ENCODE measurements around the gene NFATC2.

NFATC2 gene

DNA sequence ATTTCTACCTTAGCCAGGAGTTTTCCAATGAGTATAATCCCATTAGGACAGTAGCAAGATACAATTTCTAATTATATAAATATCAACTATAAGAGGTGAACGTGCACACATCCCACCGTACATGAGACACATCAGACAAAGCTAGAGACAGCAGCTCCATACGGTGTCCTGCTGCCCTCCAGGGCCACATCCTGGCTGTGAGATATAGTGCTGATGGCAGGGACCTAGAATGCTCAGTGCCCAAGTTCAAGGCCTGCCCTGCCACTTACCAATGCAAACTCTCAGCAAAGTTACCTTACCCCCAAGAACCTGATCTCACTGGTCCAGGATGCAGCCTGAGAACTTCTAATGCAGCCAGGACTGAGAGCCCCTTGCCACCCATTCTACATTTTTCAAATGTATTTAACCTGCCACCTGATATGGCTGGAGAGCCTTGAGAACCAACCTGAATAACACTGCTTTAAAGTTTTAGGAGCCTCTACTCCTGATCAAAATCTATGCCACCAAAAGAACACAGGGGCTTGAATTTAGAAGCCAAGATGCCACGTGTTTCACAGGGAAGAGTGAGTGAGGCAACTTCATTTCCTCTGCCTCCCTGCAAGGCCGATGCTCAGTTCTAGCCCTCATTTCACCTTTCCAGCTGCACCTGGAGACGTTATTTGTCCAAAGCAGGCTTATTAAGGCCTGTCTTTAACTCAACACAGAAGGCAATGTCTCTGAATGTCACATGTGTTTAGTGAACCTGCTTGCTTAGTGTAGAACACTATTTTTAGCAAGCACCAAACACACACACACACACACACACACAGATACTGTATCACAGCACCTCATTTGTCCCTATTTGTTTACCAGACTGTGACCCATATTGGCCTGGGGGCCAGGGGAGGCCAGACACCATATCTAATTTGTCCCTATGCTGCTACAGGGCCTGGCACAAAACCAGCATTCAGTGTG lies 6.1 kb downstream of the NFATC2 start:
- Histone ChIP-seq H3K9me3 (replicated peaks in 1 of 11) (peaks cover 12 to 25% (median 18%) of the 10 kb centered on the region in 11 experiments; a peak in 21 of 22 replicates), H3K36me3 (peaks cover 0 to 27% (median 8%) of the 10 kb centered on the region in 11 experiments; a peak in 12 of 22 replicates), H3K27ac (peak overlapping the region in 2 of 11 experiments; percentile 14 to 44; a peak in 2 of 22 replicates), H3K9ac (peak overlapping the region in 8 of 11 experiments; percentile 0 to 39 (median 10); a peak in 4 of 22 replicates), H4K20me1 (peaks cover 0 to 37% (median 0%) of the 10 kb centered on the region in 11 experiments; a peak in 2 of 22 replicates), H3K4me2 (peak overlapping the region; percentile 64 to 87 (median 79)), H3K4me3 (no peak overlapping the region), H3K4me1 (peaks cover 62 to 72% (median 69%) of the 10 kb centered on the region in 10 experiments), H3K27me3 (no peaks in the 10 kb centered on the region)
- TF ChIP-seq Cebpa-rat (IDR thresholded peaks at IDR 0.05): no peak

DNA sequence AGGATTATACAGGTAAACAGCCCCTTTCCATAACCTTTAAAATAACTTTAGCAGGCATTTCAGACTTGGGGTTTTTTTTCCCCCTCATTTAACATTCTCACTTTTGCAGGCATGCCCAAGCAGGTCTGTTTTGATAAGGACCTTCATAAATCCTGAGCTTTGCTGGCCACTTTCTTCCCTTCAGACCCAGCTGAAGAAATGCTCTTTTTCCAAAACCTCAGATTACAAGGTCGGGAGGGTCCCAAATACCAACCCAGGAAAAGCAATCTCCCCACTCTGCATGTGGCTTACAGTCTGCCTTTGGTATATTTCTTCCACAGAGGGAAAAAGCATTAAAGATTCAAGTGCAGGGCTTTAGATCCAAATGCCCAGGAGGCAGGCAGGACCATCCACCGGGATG lies 6.8 kb downstream of the NFATC2 start:
- Histone ChIP-seq H3K4me2 (peak overlapping the region; percentile 64 to 87 (median 79)), H3K9me3 (replicated peaks in 1 of 11) (peaks cover 12 to 25% (median 18%) of the 10 kb centered on the region in 11 experiments; a peak in 21 of 22 replicates), H3K4me3 (no peak overlapping the region), H3K27me3 (no peaks in the 10 kb centered on the region), H4K20me1 (peaks cover 0 to 37% (median 0%) of the 10 kb centered on the region in 11 experiments; a peak in 2 of 22 replicates), H3K9ac (peak overlapping the region in 9 of 11 experiments; percentile 3 to 53 (median 12); a peak in 10 of 22 replicates), H3K27ac (peak overlapping the region in 9 of 11 experiments; percentile 8 to 57 (median 36); a peak in 8 of 22 replicates), H3K36me3 (peaks cover 0 to 27% (median 8%) of the 10 kb centered on the region in 11 experiments; a peak in 12 of 22 replicates), H3K4me1 (peaks cover 60 to 72% (median 67%) of the 10 kb centered on the region in 10 experiments)
- no peak for TF ChIP-seq Cebpa-rat (IDR thresholded peaks at IDR 0.05)

DNA sequence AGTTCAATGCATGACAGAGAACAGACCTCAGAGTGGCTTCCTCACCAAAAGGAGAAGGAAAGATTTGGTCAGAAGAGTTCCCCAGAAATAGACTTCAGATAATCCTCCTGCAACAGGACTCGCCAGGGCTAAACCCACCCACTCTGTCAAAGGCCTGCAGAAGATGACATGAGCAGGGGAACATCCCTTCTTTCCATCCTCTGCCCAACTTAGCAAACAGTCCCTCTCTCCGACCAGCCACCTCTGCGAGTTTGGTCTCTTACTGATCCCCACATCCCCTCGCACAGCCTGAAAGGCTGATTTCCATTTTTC lies 7.5 kb downstream of the NFATC2 start:
- H3K9ac ChIP-seq: peak overlapping the region in 9 of 11 experiments; percentile 3 to 53 (median 20); a peak in 6 of 22 replicates

DNA sequence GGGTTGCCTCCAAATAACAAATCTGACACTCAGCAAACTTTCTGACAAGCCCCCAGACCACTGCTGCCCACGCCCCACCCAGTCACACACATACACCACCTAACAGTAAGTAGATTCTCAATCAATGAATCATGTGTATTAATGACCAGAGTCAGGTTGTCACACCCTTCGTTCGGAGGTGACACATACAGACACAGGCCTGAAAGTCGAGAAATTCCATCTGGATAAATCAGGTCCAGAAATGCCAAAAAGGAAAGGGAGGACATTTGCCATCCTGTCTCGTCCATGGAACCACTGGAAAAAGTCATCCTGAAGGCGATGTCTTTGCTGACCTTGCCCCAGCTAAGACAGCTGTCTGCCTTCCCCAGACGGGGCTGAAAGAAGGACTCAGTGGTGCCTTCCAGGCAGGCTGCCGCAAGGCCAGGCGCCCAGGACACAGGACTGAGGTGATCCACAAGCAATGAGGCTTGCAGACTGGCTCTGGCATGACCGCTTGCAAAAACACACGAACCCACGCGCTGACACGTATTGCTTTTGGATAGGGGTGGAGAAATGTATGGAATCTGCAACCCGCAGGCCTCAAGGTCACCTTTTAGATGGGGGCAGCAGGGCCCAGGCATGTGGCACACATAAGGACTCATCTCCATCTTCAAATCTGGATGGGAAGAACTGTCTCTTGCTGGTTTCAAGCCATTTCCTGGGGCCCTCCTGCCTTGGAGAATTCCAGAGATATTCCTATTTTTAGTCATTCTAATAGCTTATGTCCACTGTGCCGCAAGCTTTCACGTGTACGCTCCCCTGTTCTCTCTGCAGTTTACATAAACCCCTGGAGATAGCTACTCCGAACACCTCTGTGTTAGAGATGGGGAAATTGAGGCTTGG lies 9.0 kb downstream of the NFATC2 start:
- Histone ChIP-seq H3K36me3 (peaks cover 0 to 17% (median 3%) of the 10 kb centered on the region in 11 experiments; a peak in 11 of 22 replicates), H3K4me2 (peak overlapping the region; percentile 59 to 91 (median 77); a peak in 21 of 22 replicates), H3K27ac (peak overlapping the region in 4 of 11 experiments; percentile 52 to 69 (median 57); a peak in 7 of 22 replicates), H3K27me3 (no peaks in the 10 kb centered on the region), H4K20me1 (peaks cover 0 to 42% (median 0%) of the 10 kb centered on the region in 11 experiments; a peak in 2 of 22 replicates), H3K4me1 (peaks cover 72 to 84% (median 80%) of the 10 kb centered on the region in 10 experiments), H3K9me3 (replicated peaks in 1 of 11) (peaks cover 10 to 13% (median 12%) of the 10 kb centered on the region in 11 experiments; a peak in 21 of 22 replicates), H3K4me3 (no peak overlapping the region), H3K9ac (peak overlapping the region in 5 of 11 experiments; percentile 20 to 62 (median 35); a peak in 3 of 22 replicates)
- TF ChIP-seq Cebpa-rat (IDR thresholded peaks at IDR 0.05): no peak

More for the DNA sequence above, 7.5 kb downstream of the NFATC2 start:
- peak overlapping the region; percentile 64 to 87 (median 79) for H3K4me2 ChIP-seq
- H3K4me3 ChIP-seq: no peak overlapping the region
- H3K27ac ChIP-seq: peak overlapping the region in 10 of 11 experiments; percentile 8 to 57 (median 40); a peak in 15 of 22 replicates
- peaks cover 0 to 27% (median 8%) of the 10 kb centered on the region in 11 experiments; a peak in 12 of 22 replicates for H3K36me3 ChIP-seq
- no peaks in the 10 kb centered on the region for H3K27me3 ChIP-seq
- H3K9me3 ChIP-seq (replicated peaks in 1 of 11): peaks cover 12 to 25% (median 18%) of the 10 kb centered on the region in 11 experiments; a peak in 21 of 22 replicates
- no peak for TF ChIP-seq Cebpa-rat (IDR thresholded peaks at IDR 0.05)
- H4K20me1 ChIP-seq: peaks cover 0 to 37% (median 0%) of the 10 kb centered on the region in 11 experiments; a peak in 2 of 22 replicates
- H3K4me1 ChIP-seq: peaks cover 60 to 72% (median 68%) of the 10 kb centered on the region in 10 experiments

DNA sequence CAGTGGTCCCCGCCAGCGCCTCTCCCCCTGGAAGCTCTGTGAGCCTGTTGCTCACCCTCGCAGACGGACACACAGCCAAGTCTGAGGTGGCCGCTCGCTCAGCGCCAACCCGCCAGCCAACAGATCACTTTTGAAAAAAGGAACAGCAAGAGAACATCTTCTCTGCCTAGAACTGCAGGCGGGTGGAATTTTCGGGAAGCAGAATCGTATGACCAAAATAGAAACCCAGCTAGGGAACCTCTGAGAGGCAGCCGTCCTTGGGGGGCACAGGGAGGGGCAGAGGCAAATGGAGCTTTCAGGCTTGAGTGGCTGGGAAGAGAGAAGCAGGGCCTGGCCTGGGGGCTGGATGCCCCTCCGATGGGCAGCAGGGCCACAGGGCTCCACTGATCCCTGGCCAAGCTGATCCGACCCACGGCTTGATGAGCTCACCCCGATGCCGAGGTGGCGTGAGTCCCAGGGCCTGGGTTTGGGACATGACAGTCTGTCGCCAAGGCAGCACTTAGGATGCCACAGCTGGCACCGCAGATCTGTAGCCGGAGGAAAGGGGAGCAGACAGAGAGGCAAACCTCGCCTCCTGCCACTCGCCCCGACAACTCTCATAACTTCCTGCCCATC lies 9.8 kb downstream of the NFATC2 start:
- Histone ChIP-seq H4K20me1 (peaks cover 0 to 42% (median 0%) of the 10 kb centered on the region in 11 experiments; a peak in 2 of 22 replicates), H3K4me3 (no peak overlapping the region), H3K27me3 (no peaks in the 10 kb centered on the region), H3K9ac (peak overlapping the region in 10 of 11 experiments; percentile 11 to 62 (median 28); a peak in 10 of 22 replicates), H3K27ac (peak overlapping the region in 10 of 11 experiments; percentile 15 to 69 (median 52); a peak in 13 of 22 replicates), H3K4me1 (peaks cover 80 to 93% (median 87%) of the 10 kb centered on the region in 10 experiments), H3K36me3 (peaks cover 0 to 8% (median 2%) of the 10 kb centered on the region in 11 experiments; a peak in 8 of 22 replicates), H3K4me2 (peak overlapping the region; percentile 59 to 91 (median 77)), H3K9me3 (replicated peaks in 1 of 11) (peaks cover 2 to 4% (median 4%) of the 10 kb centered on the region in 11 experiments; a peak in 20 of 22 replicates)
- no peak for TF ChIP-seq Cebpa-rat (IDR thresholded peaks at IDR 0.05)

DNA sequence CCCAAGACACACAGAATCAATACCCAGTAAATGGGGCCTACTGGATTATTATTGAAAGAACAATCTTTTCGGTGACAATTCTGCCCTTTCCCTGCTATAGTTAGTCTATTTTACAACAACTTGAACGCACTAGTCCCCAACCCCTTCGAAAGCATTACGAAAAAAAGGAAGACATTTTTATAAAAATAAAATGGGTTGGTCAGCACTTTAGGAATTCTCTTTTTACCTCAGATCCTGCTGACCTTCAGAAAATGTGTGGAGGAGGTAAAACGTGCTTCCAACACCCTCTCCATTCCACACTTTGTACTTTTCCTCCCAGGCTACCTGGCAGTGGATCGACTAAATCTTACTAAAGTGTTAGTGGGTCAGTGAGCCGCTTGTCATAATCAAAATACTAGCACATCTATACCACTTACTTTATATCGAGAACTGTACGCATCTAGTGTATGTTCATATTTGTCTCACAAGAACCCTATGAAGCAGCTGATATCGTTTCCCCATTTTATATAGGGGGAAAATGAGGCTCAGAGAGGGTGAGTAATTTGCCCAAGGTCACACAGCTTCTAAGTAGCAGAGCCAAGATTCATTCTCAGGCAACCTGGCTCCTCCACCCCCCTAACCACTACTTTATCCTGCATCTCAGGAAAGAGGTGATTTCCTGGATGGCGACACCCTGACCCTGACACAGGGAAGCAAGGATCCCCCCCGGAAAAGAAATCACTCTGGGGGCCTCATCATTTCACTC lies 10.6 kb downstream of the NFATC2 start:
- peak overlapping the region in 5 of 11 experiments; percentile 15 to 69 (median 57); a peak in 7 of 22 replicates for H3K27ac ChIP-seq
- peak overlapping the region; percentile 59 to 91 (median 77) for H3K4me2 ChIP-seq
- 0 out of 22 replicates have a peak, but pooled peaks cover 0 to 4% (median 0%) of the 10 kb centered on the region in 11 experiments for H3K36me3 ChIP-seq
- TF ChIP-seq Cebpa-rat (IDR thresholded peaks at IDR 0.05): no peak
- peaks cover 0 to 42% (median 0%) of the 10 kb centered on the region in 11 experiments; a peak in 2 of 22 replicates for H4K20me1 ChIP-seq
- H3K4me3 ChIP-seq: no peak overlapping the region
- H3K27me3 ChIP-seq: no peaks in the 10 kb centered on the region
- peaks cover 85 to 100% (median 94%) of the 10 kb centered on the region in 10 experiments for H3K4me1 ChIP-seq
- no peaks in the 10 kb centered on the region for H3K9me3 ChIP-seq (replicated peaks in 1 of 11)
- peak overlapping the region in 3 of 11 experiments; percentile 16 to 62 (median 21); a peak in 2 of 22 replicates for H3K9ac ChIP-seq
